ENCODE results near the gene SMIM31. TPM values are rescaled to one million over a fixed set of nuclear protein-coding genes. Genes with fewer than 3 reads are reported as not detected.

SMIM31 gene
- not detected for total RNA-seq

GRCh38 chr4:164753873-164754488 lies at the start of gene SMIM31:
Gene SMIM31 (plus strand): TSS chr4:164754131. CDS start chr4:164770444, 16,313 bp downstream.
- H3K4me3 ChIP-seq = no peak within 1 kb of the TSS
- H3K36me3 ChIP-seq = no peaks in the 10 kb centered on the region
- no peaks in the 10 kb centered on the region for H3K27me3 ChIP-seq (replicated peaks; ENCODE audit: insufficient read depth)
- DNase-seq (ENCODE audit: low spot score) (no peak), ATAC-seq (ENCODE audit: insufficient number of reproducible peaks, low FRiP score, low read depth) (no peak)
- no peaks in the 10 kb centered on the region for H3K9me3 ChIP-seq
- no peaks in the 10 kb centered on the region for H3K4me1 ChIP-seq (ENCODE audit: control insufficient read depth in 1 of 2, low read depth in 2 of 2)
- no peak for TF ChIP-seq CTCF (IDR thresholded peaks at IDR 0.05)
- H3K27ac ChIP-seq = no peak within 1 kb of the TSS

- H3K4me1 ChIP-seq (ENCODE audit: control insufficient read depth in 1 of 2, low read depth in 2 of 2) = no peaks in the 10 kb centered on the region
- no peaks in the 10 kb centered on the region for H3K36me3 ChIP-seq
- H3K27ac ChIP-seq = no peak overlapping the region
- no peak overlapping the region for H3K4me3 ChIP-seq
- no peak for ATAC-seq (ENCODE audit: insufficient number of reproducible peaks, low FRiP score, low read depth)
- H3K9me3 ChIP-seq = no peaks in the 10 kb centered on the region
- DNase-seq (ENCODE audit: low spot score) = no peak
- no peak for TF ChIP-seq CTCF (IDR thresholded peaks at IDR 0.05)
- no peaks in the 10 kb centered on the region for H3K27me3 ChIP-seq (replicated peaks; ENCODE audit: insufficient read depth)
Observed at GRCh38 chr4:164706675-164707074, 47.3 kb upstream of the SMIM31 start.

GRCh38 chr4:164716901-164717300 lies 37.0 kb upstream of the SMIM31 start:
- TF ChIP-seq CTCF (IDR thresholded peaks at IDR 0.05) = no peak
- no peak for DNase-seq (ENCODE audit: low spot score)
- no peaks in the 10 kb centered on the region for H3K36me3 ChIP-seq
- no peak overlapping the region for H3K4me3 ChIP-seq
- ATAC-seq (ENCODE audit: insufficient number of reproducible peaks, low FRiP score, low read depth) = no peak
- no peaks in the 10 kb centered on the region for H3K4me1 ChIP-seq (ENCODE audit: control insufficient read depth in 1 of 2, low read depth in 2 of 2)
- H3K27me3 ChIP-seq (replicated peaks; ENCODE audit: insufficient read depth) = no peaks in the 10 kb centered on the region
- no peaks in the 10 kb centered on the region for H3K9me3 ChIP-seq
- no peak overlapping the region for H3K27ac ChIP-seq

- no peak for TF ChIP-seq CTCF (IDR thresholded peaks at IDR 0.05)
Observed at GRCh38 chr4:164718827-164719226, 35.1 kb upstream of the SMIM31 start.

GRCh38 chr4:164725066-164725465 lies 28.9 kb upstream of the SMIM31 start:
- no peaks in the 10 kb centered on the region for H3K4me1 ChIP-seq (ENCODE audit: control insufficient read depth in 1 of 2, low read depth in 2 of 2)
- no peak for ATAC-seq (ENCODE audit: insufficient number of reproducible peaks, low FRiP score, low read depth)
- no peak for TF ChIP-seq CTCF (IDR thresholded peaks at IDR 0.05)
- H3K36me3 ChIP-seq = no peaks in the 10 kb centered on the region
- H3K4me3 ChIP-seq = no peak overlapping the region
- no peak overlapping the region for H3K27ac ChIP-seq
- no peak for DNase-seq (ENCODE audit: low spot score)
- H3K27me3 ChIP-seq (replicated peaks; ENCODE audit: insufficient read depth) = no peaks in the 10 kb centered on the region
- no peaks in the 10 kb centered on the region for H3K9me3 ChIP-seq

More at GRCh38 chr4:164718827-164719226, 35.1 kb upstream of the SMIM31 start:
- DNase-seq (ENCODE audit: low spot score) (no peak), ATAC-seq (ENCODE audit: insufficient number of reproducible peaks, low FRiP score, low read depth) (no peak)
- no peaks in the 10 kb centered on the region for H3K36me3 ChIP-seq
- H3K4me1 ChIP-seq (ENCODE audit: control insufficient read depth in 1 of 2, low read depth in 2 of 2) = no peaks in the 10 kb centered on the region
- no peaks in the 10 kb centered on the region for H3K9me3 ChIP-seq
- no peak overlapping the region for H3K4me3 ChIP-seq
- no peaks in the 10 kb centered on the region for H3K27me3 ChIP-seq (replicated peaks; ENCODE audit: insufficient read depth)
- no peak overlapping the region for H3K27ac ChIP-seq

All from thoracic aorta (tissue), 2 donors.